ENCODE results near the gene MAP3K21. TPM values are rescaled to one million over a fixed set of nuclear protein-coding genes. Genes with fewer than 3 reads are reported as not detected.

Gene MAP3K21
- total and polyA plus RNA-seq, 12 donors, result 0.39 to 12.1 (median 6.0) TPM

DNA sequence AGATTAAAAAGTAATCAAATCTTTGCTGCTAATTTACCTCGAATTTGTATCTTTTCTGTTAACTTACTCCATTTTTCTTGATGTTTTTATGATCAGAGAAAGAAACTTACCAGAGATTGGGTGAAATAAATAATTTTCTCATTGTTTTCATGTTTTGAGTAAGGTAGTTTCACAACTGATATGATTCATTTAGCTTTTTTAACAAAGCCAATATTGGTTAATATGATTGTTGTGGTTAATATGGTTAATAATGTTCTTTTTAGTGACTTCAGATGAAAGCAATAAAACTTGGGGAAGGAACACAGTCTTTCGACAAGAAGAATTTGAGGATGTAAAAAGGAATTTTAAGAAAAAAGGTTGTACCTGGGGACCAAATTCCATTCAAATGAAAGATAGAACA is 48.1 kb downstream of the MAP3K21 start:
- H3K36me3 ChIP-seq (replicated peaks in 1 of 2), result no peaks in the 10 kb centered on the region
- intact Hi-C loops (cut with DNase I), result no loop called here
- H3K4me1 ChIP-seq (replicated peaks in 1 of 2), result no peaks in the 10 kb centered on the region
- TF ChIP-seq, protein P1, sequence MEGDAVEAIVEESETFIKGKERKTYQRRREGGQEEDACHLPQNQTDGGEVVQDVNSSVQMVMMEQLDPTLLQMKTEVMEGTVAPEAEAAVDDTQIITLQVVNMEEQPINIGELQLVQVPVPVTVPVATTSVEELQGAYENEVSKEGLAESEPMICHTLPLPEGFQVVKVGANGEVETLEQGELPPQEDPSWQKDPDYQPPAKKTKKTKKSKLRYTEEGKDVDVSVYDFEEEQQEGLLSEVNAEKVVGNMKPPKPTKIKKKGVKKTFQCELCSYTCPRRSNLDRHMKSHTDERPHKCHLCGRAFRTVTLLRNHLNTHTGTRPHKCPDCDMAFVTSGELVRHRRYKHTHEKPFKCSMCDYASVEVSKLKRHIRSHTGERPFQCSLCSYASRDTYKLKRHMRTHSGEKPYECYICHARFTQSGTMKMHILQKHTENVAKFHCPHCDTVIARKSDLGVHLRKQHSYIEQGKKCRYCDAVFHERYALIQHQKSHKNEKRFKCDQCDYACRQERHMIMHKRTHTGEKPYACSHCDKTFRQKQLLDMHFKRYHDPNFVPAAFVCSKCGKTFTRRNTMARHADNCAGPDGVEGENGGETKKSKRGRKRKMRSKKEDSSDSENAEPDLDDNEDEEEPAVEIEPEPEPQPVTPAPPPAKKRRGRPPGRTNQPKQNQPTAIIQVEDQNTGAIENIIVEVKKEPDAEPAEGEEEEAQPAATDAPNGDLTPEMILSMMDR (IDR thresholded peaks at IDR 0.05), result no peak
- no peak for TF ChIP-seq POLR2A (IDR thresholded peaks at IDR 0.05)
- DNase-seq, result no peak
- no peaks in the 10 kb centered on the region for H3K27me3 ChIP-seq
- no peak overlapping the region for H3K4me3 ChIP-seq
- 81 to 94% (median 84%) methylated on average over 2 of the region's 2 CpGs for WGBS, 4 donors
- H3K9me3 ChIP-seq (replicated peaks in 1 of 3), result no peaks in the 10 kb centered on the region
- no peak overlapping the region for H3K27ac ChIP-seq

DNA sequence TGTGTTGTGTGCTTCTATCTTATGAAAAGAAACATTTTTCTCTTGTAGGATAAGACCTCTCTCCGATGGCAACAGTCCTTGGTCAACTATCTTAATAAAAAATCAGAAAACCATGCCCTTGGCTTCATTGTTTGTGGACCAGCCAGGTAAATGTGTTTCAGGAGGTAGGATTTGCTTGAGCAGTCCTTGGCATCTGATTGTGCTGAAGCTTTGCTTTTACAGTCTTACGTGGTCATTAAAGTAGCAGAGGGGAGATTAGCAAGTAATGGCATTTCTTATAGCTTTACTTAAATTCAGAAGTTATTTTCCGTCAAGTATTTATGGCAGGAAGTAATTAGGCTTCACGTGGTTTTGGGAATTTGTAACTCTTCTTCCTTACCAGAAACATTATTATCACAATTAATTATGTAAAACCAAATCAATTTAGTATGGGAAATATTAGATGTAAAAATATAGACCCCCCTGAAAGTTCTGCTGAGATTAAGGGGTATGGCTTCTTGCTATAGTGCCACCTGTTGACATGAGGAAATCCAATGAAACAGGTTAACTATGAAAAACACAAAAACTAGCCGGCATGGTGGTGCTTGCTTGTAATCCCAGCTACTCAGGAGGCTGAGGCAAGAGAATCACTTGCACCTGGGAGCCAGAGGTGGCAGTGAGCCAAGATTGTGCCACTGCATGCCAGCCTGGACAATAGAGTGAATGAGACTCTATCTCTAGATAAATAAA is 49.0 kb downstream of the MAP3K21 start:
- H3K27ac ChIP-seq, result no peak overlapping the region
- 79 to 86% (median 83%) methylated on average over 5 of the region's 5 CpGs for WGBS, 4 donors
- no peaks in the 10 kb centered on the region for H3K27me3 ChIP-seq
- intact Hi-C loops (cut with DNase I), result no loop called here
- TF ChIP-seq POLR2A (IDR thresholded peaks at IDR 0.05), result no peak
- TF ChIP-seq, protein P1 (IDR thresholded peaks at IDR 0.05), result no peak
- no peak for DNase-seq
- no peaks in the 10 kb centered on the region for H3K9me3 ChIP-seq (replicated peaks in 1 of 3)
- H3K36me3 ChIP-seq (replicated peaks in 1 of 2), result no peaks in the 10 kb centered on the region
- no peak overlapping the region for H3K4me3 ChIP-seq
- H3K4me1 ChIP-seq (replicated peaks in 1 of 2), result no peaks in the 10 kb centered on the region

DNA sequence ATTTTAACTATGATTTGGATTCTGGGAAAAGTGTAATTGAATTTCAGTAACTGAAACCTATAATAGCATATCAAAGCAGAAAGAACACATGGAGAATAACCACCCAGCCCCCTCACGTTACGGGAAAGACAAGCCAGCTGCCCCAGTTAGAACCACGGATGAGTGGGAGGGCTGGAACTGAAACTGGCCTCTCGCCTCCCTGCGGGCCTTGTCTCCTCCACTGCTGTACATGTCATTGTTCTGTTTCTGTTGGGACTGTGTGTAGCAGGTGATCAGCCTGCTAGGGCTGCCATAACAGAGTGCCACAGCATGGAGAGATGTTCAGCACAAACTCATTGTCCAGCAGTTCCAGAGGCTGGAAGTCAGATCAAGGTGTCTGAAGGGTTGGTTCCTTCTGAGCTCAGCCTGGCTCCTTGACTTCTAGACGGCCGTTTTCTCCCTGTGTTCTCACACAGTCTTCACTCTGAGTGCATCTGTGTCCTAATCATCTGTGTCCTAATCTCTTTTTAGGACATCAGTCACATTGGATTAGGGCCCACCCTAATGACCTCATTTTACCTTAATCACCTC is 52.4 kb downstream of the MAP3K21 start:
- intact Hi-C loops (cut with DNase I), result no loop called here
- Histone ChIP-seq H3K27me3 (no peaks in the 10 kb centered on the region), H3K4me3 (no peak overlapping the region), H3K9me3 (replicated peaks in 1 of 3) (no peaks in the 10 kb centered on the region), H3K36me3 (replicated peaks in 1 of 2) (no peaks in the 10 kb centered on the region), H3K27ac (no peak overlapping the region), H3K4me1 (replicated peaks in 1 of 2) (no peaks in the 10 kb centered on the region)
- no peak for DNase-seq
- WGBS, 4 donors, result 76 to 88% (median 86%) methylated on average over 7 of the region's 7 CpGs
- TF ChIP-seq POLR2A (IDR thresholded peaks at IDR 0.05), result no peak
- TF ChIP-seq, protein P1 (IDR thresholded peaks at IDR 0.05), result no peak

DNA sequence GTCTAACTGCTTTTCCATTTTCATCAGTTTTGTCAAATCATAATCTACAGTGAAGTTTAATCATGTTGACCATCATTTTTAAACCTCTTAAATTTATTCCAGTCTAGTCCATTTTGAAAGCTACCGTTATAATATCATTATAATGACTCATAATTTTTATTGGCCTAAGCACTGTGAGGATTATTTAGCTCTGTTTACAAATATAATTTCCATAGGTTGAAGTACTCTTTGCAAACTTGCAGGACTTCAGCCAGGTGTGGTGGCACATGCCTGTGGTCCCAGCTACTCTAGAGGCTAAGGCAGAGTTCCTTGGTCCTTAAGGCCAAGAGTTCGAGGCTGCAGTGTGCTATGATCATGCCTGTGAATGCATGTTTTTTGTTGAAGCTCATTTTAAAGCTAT is 54.3 kb downstream of the MAP3K21 start:
- 67 to 73% (median 71%) methylated on average over 2 of the region's 2 CpGs for WGBS, 4 donors
- no peak overlapping the region for H3K4me3 ChIP-seq
- no peaks in the 10 kb centered on the region for H3K4me1 ChIP-seq (replicated peaks in 1 of 2)
- TF ChIP-seq, protein P1 (IDR thresholded peaks at IDR 0.05), result no peak
- no peak for TF ChIP-seq POLR2A (IDR thresholded peaks at IDR 0.05)
- no peak overlapping the region for H3K27ac ChIP-seq
- intact Hi-C loops (cut with DNase I), result no loop called here
- no peaks in the 10 kb centered on the region for H3K9me3 ChIP-seq (replicated peaks in 1 of 3)
- H3K27me3 ChIP-seq, result no peaks in the 10 kb centered on the region
- DNase-seq, result no peak
- H3K36me3 ChIP-seq (replicated peaks in 1 of 2), result no peaks in the 10 kb centered on the region

All from adrenal gland (tissue), 12 donors.